Activated naive CD8-positive, alpha-beta T cell treated with anti-CD3 and anti-CD28 coated beads, Interleukin-2, amount 50 U/mL, for 16 hours (primary cell): ENCODE measurements around the gene RGS11.

Experiments used
- DNase-seq: peaks from one replicate; pipeline ENCODE4 v3.0.0-alpha.2; 2020; ENCODE audit warnings: low read depth, low spot score

RGS11 gene

DNA sequence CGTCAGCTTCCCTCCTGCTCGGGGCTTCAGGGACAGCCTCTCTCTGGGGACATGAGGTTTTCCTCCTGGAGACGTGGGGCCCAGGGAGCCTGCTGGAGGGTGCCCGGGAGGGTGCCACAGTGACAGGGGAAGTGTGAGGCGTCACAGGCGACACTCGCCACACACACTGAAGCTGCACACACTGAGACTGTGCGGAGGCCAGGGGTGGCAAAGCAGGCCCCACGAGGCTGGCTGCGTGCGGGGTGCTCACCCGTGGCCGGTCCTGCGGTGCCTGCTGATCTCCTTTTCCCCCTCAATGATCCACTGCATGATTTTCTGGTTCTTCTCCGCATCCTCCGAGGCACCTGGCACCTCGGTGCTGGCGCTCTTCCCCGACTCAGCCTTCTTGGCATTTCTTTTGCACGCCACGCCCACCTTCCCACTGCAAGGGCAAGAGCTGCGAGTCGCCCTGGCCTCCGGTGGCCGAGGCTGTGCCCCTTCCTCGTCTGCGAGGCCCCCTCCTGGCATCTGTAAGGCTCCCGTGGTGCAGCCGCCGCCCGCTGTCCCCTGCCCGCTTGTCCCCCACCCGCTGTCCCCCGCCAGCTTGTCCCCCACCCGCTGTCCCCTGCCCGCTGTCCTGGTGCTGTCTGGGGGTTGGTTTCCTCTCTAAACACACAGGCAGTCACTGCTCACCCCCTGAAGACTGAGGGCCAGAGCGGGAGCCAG, 21.2 kb upstream of the RGS11 start:
- no peak for DNase-seq

DNA sequence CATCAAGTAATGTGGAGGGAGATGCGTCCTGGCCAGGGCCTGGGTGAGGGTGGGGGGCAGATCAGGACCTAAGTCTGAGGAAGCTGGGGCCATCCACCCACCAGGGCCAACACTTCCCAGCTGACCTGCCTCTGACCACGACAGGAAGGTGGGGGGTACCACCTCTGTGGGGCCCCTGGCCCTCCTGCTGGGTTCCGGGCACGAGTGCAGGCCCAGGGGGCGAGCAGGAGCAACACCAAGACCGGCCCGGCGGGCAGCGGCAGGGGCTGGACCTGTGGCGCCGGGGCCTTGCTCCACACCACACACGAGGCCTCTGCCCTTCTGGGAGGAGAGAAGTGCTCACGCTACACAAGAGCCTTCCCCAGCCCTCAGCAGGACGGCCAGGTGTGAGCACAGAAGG, 20.5 kb upstream of the RGS11 start:
- no peak for DNase-seq

DNA sequence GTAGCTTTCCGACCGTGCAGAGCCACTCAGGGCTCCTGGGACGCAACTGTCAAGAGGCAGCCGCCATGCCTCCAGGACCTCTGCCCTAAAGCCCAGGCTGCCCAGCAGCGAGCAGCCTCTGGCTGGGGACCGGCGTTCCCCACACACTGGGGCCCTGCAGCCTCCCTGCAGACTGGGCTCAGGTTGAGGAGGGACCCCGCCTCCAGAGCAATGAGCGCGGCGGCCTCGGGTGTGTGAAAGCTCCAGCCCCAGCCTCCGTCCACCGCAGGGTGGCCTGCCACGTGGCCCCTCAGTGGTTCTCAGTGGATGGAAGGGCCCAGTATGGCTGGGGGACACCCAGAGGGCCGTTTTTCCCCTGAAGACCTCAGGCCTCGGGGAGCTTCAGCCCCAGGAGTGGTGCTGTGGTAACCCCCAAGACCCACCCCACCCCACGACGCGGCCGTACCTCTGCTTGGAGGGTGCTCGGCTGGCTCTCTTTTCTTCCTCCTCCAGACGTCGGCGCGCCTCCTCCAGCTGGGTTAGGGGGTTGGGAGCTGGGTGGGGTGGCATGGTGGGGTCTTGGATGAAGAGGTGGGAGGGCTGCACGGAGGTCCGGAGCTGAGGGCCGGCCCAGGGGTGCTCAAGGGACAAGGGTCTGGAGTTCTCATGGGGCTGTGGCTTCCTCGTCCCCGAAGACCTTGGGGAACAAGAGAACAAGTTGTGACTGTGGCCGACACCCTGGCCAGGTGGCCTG, 17.5 kb upstream of the RGS11 start:
- DNase-seq: no peak

DNA sequence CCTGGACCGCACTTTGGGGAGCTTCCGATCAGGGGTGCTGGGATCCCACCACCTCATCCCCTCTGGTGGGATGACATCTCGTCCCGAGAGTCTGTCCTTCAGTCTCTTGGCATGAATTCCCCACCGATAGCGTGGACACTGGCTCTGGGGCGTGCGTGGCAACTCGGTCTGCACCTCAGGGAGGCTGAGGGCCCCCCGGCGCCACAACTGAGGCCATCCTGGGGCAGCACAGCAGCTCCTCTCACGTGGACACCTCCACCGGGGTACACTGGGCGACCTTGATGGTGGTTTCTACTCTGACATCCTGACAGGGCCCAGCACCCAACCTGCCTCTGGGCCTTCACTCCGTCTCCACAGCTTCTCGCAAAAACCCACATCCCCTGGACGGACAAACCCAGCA, 15.8 kb upstream of the RGS11 start:
- DNase-seq: no peak

DNA sequence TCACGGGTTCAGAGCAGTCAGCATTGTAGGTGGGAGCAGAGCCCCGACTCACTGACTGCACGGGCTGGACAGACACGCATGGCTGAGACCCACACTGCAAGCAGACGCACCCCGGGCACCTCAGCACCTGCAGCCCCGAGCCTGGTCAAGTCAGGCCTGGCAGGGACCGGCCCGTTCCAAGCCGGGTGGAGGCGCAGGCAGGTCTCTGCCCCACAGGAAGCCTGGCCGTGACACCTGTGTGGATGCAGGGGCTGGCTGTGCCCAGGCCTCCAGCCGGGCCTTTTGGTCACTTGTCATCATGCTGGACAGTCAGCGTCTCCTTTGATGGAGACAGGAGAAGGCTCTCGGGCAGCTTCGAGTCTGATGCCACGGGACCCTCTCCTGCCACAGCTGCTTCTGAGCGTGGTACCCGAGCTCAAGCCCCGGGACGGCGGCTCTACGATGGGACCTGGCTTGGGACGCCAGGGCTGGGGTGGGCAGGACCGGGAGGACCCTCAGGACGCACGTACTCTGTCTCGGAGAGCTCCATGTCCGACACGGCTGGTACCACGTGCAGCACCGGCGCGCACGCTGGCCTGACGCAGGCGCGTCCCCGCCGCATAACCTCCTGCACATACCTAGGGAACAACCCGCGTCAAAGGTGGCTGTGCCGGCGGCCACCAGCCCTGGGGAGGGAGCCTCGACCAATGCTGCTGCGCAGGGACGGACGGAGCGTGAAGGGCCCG, 15.1 kb upstream of the RGS11 start:
- no peak for DNase-seq

DNA sequence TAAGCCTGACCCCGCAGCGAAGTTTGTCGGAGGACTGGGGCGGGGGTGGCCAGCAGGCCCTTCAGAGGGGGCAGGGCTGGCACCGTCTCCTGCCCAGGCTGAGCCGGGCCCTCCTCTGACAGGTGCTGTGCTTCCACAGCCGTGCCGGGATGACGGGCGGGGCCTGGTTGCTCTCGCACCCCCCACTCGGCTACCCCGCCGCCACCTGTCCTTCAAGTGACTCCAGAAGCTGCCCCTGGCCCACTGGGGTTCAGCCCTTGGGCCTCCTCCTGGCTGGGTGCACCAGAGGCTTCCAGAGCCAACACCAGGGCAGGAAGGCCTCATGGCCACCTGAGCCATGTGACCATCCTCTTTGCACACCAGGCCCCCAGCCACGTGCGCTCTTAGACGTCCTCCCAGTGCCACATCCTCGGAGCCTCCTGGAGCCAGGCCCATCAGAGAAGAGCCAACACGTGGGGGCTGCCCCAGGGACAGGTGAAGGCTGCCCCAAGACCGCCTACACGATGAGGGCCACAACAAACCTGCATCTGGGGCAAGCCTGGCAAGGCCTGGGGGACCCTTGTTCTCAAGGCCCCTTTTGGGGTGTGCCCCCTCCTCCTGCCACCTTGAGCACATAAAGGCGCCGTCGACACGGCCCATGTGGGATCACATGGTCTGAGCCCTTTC, 14.4 kb upstream of the RGS11 start:
- no peak for DNase-seq

DNA sequence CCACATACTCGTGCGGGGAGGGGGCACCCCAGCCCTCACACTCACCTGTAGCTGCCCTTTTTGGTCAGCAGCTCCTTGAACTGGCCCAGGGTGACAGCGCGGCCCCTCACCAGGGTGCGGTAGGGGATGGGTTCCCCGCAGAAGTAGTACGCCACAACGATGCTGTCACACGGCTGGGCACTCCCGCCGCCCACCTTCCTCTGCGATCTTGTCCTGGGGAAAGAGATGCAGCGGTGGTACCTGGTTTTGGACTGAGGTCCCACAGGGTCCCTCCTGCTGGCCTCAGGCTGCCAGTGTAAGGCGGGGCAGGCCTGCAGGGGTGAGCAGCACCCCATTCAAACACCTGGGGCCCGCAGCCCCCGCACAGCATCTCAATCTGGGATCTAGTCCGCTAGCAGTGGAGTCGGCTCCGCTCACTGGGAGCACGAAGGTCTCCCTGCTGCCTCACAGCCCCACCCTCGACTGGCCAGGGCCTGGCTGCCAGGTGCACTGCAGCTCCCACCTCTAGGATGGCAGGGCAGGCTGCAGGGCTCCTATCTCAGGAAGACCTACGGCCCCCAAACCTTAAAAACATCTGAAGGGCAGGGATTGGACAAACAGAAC, 13.8 kb upstream of the RGS11 start:
- DNase-seq: no peak

DNA sequence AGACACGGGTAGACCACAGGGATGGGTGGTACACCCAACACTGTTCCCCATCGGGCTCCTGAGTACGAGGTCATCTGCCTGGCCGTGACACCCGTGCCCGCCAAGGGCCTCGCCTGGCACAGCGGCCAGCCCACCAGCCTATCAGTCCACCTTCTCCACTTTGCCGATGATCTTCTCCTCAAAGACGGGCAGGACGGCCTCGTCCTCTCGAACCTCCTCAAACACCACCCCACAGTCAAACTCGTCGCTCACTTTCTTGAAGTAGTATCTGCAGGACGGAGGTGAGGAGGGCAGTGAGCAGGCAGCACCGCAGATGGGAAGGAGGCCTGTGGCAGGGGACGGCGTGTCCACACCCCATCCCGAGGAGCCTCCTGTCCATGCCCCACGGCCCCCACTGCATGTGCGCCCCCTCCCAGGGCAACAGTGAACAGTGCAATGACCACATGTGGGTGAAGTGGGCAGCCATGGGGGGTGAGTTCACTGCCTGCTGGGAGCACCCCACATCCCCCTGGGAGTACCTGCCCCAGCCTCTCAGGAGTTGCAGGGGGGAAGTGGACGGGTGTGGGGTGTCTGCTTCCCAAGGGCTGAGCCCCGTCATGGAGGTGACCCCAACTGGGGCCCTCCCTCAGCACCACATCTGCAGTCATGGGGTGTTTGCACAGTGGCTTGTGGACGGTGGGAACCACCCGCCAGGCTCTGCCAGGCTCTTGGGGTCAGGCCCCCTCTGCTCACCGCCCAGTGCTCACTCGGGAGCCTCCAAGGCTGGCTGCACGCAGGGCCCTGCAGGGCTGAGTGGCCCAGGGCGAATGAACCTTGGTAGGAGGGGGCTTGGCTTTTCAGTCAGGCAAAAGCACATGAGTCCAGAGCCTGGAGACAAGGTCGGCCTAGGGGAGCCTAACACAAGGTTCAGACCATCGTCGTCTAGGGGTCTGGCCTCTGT, 12.5 kb upstream of the RGS11 start:
- no peak for DNase-seq

DNA sequence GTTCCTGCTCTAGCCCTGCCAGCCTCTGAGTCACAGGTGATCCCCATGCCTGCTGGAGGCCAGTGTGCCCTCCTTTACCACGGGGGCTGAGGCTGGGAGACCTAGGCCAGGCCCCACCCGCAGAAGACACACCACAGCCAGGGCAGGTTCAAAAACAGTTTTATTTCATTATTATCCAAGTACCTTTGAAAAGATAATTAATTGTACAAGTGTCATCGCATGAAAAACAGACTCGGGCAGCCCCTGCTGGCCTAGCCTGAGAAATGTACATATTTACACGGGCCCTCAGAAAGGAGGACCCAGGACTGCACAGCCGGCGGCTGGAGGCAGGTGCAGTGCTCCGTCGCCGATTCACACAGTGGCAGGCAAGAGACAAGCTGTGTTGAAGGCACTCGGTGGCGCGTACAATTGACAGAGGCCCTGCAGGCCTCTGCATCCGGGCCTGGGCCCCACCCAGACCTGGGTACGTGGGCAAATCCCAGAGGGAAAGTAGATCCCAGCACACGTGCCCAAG, 11.6 kb upstream of the RGS11 start:
- DNase-seq: no peak

DNA sequence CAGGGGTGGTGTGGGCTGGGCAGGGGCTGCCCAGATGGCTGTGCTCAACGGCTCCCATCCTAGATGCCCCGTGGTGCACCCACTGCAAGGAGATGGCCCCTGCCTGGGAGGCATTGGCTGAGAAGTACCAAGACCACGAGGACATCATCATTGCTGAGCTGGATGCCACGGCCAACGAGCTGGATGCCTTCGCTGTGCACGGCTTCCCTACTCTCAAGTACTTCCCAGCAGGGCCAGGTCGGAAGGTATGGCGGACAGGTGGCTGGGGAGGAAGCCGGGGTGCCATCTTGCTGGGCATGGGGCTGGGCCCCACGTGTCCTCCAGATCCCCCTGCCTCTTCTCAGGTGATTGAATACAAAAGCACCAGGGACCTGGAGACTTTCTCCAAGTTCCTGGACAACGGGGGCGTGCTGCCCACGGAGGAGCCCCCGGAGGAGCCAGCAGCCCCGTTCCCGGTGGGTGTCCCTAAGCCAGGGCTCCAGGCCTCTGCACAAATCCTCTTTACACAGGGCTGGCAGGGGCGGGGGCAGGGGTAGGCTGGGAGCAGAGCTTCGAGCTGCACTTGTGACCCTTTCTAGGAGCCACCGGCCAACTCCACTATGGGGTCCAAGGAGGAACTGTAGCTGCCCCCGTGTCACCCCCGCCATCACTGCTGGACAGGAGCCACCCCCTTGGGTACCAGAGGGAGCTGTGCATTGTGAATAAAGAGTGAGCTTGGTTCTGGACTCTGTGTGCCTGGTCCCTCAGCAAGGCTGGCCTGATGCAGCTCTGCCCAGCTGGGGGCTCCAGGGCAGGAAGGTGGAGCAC, 10.9 kb upstream of the RGS11 start:
- DNase-seq: no peak

DNA sequence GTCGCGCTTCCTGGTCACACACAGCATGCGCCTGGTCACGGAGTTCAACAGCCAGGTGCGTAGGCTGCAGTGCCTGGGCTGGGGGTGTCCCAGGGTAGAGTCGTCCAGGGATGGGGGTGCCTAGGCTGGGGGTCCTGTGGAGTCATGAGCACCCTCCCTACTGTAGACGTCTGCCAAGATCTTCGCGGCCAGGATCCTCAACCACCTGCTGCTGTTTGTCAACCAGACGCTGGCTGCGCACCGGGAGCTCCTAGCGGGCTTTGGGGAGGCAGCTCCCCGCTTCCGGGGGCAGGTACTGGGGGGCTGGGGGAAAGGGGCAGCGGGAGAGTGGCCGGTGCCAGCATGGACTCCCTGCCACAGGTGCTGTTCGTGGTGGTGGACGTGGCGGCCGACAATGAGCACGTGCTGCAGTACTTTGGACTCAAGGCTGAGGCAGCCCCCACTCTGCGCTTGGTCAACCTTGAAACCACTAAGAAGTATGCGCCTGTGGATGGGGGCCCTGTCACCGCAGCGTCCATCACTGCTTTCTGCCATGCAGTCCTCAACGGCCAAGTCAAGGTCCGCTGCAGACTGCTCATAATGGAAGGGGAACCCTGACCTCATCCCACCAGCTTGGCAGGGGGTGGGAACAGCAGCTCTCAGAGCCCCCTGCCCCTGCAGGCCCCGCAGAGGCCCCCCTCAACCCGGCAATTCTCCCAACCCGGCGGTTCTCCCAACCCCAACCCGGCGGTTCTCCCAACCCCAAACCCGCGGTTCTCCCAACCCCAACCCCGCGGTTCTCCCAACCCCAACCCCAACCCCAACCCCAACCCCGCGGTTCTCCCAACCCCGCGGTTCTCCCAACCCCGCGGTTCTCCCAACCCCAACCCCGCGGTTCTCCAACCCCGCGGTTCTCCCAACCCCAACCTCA, 9.7 kb upstream of the RGS11 start:
- no peak for DNase-seq

DNA sequence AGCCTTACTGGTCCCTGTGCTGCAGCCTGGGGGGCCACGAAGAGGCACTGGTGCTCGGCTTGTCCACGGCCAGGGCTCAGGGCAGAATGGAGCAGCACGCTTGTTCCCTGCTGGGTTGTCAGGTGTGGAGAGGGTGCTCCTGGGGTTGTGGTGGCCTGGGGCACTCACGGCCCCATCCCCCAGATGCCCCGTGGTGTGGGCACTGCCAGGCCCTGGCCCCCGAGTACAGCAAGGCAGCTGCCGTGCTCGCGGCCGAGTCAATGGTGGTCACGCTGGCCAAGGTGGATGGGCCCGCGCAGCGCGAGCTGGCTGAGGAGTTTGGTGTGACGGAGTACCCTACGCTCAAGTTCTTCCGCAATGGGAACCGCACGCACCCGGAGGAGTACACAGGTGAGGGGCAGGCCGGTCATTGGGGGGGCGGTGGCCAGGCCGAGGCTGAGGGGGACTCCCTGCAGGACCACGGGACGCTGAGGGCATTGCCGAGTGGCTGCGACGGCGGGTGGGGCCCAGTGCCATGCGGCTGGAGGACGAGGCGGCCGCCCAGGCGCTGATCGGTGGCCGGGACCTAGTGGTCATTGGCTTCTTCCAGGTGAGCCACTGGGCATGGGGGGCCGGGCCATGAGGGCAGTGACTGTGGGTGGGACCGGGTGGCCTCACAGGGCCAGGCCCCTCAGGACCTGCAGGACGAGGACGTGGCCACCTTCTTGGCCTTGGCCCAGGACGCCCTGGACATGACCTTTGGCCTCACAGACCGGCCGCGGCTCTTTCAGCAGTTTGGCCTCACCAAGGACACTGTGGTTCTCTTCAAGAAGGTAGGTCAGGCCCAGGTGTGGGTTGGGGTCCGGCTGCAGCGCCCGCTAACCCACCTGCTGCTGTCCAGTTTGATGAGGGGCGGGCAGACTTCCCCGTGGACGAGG, 8.7 kb upstream of the RGS11 start:
- DNase-seq: no peak

DNA sequence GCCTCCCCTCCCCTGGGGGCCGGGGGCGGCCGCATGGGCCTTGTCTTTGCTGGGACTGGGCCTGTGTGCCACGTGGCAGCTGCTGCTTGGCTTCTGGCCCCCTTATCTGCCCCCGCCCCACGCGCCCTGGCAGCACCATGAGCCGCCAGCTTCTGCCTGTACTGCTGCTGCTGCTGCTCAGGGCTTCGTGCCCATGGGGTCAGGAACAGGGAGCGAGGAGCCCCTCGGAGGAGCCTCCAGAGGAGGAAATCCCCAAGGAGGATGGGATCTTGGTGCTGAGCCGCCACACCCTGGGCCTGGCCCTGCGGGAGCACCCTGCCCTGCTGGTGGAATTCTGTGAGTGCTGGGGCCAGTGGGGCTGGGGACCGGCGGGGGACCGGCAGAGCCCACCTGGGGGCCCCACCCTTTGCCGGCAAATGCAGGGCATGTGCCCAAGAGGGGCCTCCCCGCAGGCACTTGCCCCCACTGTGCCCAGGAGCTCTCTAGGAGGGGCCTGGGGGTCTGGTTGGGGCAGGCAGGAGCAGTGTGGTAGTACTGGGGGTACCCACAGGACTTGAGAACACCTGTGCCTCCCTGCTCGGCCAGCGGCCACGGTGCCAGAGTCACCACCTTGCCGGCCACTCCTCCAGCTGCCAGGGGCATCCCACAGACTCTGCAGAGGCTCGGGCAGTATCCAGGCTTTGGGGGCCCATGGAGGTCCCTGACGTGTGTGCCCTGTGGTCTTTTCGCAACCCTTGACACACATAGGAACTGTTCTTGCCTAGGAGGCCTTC, 7.5 kb upstream of the RGS11 start, which contains the start of gene PDIA2:
Gene PDIA2 (plus strand): TSS at position 132 of the 773 bp plus-strand sequence. CDS start 6 bp downstream, at position 138.
- DNase-seq: no peak

DNA sequence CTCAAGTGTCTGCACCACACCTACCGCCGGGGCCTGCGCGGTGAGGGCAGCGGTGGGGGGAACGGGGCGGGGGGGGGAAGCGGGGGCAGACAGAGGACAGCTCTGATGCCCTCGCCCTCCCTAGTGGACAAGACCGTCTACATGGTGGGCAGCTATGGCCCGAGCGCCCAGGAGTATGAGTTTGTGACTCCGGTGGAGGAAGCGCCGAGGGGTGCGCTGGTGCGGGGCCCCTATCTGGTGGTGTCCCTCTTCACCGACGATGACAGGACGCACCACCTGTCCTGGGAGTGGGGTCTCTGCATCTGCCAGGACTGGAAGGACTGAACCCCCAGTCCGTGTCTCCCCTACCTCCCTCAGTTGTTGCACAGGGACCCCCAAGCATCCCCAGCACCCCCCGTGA, 6.7 kb upstream of the RGS11 start:
- no peak for DNase-seq

DNA sequence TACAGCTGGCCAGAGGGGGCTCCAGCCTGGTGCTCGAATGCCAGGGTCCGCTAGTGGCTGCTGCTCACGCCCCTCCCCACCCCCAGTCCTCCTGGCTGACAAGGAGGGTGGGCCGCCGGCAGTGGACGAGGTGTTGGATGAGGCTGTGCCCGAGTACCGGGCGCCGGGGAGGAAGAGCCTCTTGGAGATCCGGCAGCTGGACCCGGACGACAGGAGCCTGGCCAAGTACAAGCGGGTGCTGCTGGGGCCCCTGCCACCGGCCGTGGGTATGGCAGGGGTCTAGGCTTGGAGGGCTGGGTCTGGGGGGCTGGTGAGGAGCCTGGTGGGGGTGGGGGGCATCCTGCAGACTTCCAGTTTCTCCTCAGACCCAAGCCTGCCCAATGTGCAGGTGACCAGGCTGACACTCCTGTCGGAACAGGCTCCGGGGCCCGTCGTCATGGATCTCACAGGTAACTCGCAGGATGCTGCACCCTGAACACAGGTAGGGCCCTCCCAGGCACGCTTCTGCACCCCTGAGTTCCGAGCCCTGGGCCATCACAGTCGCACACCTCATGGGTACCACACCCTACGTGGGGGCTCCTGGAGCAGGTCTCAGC, 6.0 kb upstream of the RGS11 start:
- no peak for DNase-seq

DNA sequence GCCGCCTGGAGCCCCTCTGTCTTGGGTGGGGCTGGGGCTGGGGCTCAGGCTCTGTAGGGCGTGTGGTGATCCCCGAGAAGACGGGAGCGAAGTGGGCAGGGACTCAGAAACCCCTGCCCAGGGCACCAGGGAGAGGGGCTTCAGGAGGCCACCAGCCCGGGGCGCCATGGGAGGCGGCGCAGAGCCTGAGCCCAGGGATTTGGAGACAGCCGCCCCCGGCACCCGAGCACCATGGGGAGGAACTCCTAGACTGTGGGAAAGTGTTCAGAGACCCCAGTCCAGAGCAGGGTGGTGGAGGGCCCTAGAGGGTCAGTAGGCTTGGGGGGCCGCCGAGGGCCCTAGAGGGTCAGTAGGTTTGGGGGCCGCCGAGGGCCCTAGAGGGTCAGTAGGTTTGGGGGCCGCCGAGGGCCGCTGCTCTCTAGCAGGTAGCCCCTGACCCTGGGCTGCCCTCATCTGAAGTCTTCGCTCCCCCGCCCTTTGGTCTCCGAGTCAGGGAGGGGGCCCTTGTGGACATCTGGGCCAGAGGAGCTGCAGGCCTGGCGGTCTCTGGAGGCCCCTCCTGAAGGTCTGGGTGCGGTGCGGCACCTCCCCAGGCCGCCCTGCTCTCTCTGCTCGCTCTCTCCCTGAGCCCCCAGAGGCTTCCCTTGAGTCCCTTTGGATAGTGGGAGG, 5.4 kb upstream of the RGS11 start:
- no peak for DNase-seq
